KBM-7 (cell line): ENCODE results near the gene TCN1.
"Not testable (repeated sequence)": the region's sequence is repeated elsewhere in the genome, so short reads cannot be mapped to it uniquely, and the experiment has no call there.

Experiments used
- DNase-seq: peaks from one replicate; pipeline ENCODE4 v3.0.0-alpha.2; 2015
- in situ Hi-C: fragments of 300-500 bp; cut with MboI; formaldehyde crosslinking; loops from 2 replicates; pipeline ENCODE4 v1.14.3; 2020; ENCODE audit warnings: low sequenced_read_pairs, low pct_unique_long_range_greater_than_20kb, mixed read lengths

Gene TCN1

DNA sequence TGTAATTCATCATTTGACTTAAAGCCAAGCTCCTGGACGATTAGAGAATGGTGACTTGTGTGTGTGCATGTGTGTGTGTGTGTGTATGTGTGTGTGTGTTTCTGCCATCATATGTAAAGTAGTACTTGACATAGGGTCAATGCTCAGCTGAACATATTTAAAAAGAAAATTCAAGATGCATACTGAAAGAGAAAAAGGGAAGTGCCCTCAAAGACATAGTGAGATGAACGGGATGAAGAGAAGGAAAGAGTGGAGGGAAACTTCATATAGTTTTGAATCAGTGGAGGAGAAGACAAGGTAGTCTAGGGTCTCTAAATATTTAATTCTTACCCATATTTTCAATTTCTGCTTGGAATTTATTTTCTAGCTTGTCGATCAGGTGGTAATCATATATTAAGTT, 4.0 kb downstream of the TCN1 start:
- in situ Hi-C loops, result no loop called here
- DNase-seq, result no peak

- DNase-seq, result no peak
- in situ Hi-C loops, result no loop called here
Observed at GRCh38 chr11:59859673-59860072, 6.6 kb downstream of the TCN1 start.

- in situ Hi-C loops, result no loop called here
- no peak for DNase-seq
Observed at GRCh38 chr11:59857439-59858434, 8.6 kb downstream of the TCN1 start.

DNA sequence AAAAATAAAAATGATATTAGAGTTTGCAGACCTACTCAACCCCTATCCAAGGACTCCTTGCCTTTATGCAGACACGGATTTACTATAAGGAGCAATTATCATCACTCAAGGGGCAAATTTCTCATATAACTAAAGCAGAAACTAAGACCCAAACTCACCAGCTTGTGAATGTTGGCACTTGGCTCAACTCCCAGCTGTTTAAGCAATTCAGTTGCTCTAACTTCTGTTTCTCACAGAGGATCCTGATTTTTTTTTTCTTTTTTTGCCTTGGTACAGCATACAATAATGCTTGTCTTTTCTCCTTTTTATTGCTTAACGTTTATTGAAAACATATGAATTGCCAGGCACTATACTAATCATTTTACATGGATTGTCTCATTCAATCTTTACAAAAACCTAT, 11.4 kb downstream of the TCN1 start:
- in situ Hi-C loops, result no loop called here
- DNase-seq, result no peak

GRCh38 chr11:59851416-59851815, 14.9 kb downstream of the TCN1 start:
- DNase-seq, in situ Hi-C loops: not testable (repeated sequence)

DNA sequence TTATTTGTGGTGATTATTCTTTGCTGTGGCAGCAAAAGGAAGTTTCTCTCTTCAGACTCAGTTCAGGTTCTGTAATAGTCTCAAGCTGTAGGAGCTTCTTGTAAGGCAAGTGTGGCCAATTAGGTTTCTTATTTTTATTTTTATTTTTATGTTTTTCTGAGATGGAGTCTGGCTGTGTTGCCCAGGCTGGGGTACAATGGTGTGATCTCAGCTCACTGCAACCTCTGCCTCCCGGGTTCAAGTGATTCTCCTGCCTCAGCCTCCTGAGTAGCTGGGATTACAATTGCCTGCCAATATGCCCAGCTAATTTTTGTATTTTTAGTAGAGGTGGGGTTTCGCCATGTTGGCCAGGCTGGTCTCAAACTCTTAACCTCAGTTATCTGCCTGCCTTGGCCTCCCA, 16.7 kb downstream of the TCN1 start:
- in situ Hi-C loops, result not testable (repeated sequence)

GRCh38 chr11:59849129-59849528, 17.2 kb downstream of the TCN1 start:
- in situ Hi-C loops, result no loop called here
- no peak for DNase-seq

More for the DNA sequence above, 16.7 kb downstream of the TCN1 start:
- DNase-seq, result not testable (repeated sequence)

GRCh38 chr11:59848439-59848838, 17.8 kb downstream of the TCN1 start:
- in situ Hi-C loops, DNase-seq: not testable (repeated sequence)

GRCh38 chr11:59847626-59848025, 18.7 kb downstream of the TCN1 start:
- no peak for DNase-seq
- in situ Hi-C loops, result no loop called here

GRCh38 chr11:59846556-59846955, 19.7 kb downstream of the TCN1 start:
- no peak for DNase-seq
- in situ Hi-C loops, result no loop called here

DNA sequence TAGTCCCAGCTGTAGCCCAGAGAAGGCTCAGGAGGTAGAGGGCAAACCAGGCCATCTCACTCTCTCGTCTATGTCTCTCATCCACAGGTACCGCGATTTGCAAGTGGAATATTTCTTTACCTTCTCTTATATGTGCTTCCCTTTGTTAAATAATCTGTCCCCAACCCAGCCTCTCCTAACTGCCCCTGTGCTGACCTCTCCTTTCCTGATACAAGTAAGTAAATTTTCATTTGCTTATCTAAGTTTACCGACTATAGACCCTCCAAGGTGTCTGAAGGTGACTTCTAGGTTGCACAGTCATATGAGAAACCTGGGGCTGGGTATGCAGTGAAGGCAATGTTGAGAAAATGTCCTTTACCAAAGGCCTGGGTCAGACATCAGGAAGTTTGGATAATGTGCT, 20.9 kb downstream of the TCN1 start, which contains the start of gene CBLIF:
TSS of gene CBLIF (minus strand) at position 101 of the 400 bp plus-strand sequence. CDS start at position 55, 46 bp downstream.
- in situ Hi-C loops, result no loop called here
- DNase-seq, result no peak

- no peak for DNase-seq
- in situ Hi-C loops, result no loop called here
Observed at GRCh38 chr11:59842316-59842715, 24.0 kb downstream of the TCN1 start.

- in situ Hi-C loops, result no loop called here
- DNase-seq, result no peak
Observed at GRCh38 chr11:59841514-59841913, 24.8 kb downstream of the TCN1 start.

- in situ Hi-C loops, result no loop called here
- no peak for DNase-seq
Observed at GRCh38 chr11:59839615-59840014, 26.7 kb downstream of the TCN1 start.

DNA sequence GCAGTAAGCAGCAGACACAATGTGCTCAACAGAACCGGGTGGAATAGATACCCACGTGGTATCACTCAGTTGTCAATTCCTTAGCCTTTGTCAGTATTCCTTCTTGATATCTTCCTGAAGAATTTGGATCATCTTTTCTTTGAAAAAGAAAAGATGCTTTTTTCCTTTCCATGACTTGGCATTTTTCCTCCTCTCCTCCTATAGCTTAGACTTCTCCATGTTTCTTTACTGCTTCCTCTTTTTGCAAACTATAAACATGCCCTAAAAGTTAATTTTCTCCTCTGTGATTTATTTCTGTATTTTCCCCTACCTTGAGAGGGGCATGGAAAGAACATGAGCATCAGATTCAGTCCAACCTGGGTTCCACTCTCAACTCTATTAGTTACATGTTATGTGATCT, 32.7 kb downstream of the TCN1 start:
- in situ Hi-C loops, result no loop called here
- DNase-seq, result peak; percentile 47

DNA sequence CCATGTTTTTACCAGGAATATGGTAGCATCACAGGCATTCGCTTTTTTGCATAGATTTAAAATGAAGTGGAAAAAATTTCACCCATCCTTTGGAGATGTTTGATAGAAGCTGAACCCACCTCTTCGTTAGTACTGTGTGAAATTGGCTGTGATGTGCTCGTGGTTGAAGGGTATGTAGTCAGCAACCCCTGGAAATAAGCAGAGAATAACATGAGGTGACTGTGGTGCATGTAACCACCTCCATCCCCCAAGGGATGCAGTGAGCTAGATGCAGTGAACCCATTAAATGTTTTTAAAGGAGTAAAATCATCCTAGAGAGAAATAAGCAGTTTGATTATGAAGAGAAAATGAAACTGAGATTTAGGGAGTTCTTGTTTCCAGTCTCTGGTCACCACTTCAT, 36.9 kb downstream of the TCN1 start:
- DNase-seq, result no peak
- in situ Hi-C loops, result no loop called here

GRCh38 chr11:59822989-59823566, 43.2 kb downstream of the TCN1 start:
- in situ Hi-C loops, result no loop called here
- DNase-seq, result peak; percentile 78

DNA sequence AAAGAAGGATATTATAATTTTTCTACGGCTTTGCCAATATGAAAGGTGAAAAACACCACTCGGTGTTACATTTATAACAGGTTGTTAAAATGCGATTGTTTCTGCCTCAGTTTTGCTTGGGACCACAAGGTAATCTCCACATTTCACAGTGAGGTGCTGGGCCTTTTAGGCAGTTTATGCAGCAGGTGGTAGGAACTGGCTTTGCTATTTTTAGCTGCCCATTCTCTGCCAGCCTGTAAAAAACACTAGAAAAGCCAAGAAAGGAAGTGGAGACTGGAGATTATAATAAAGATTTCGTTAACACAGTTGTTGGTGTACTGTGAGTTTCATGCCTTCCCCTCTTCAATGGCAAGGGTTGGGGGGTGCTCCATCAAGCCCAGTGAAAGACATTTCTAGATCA, 47.7 kb downstream of the TCN1 start:
- peak; percentile 75 for DNase-seq
- in situ Hi-C loops, result no loop called here

- in situ Hi-C loops, DNase-seq: not testable (repeated sequence)
Observed at GRCh38 chr11:59816434-59816833, 49.9 kb downstream of the TCN1 start.

DNA sequence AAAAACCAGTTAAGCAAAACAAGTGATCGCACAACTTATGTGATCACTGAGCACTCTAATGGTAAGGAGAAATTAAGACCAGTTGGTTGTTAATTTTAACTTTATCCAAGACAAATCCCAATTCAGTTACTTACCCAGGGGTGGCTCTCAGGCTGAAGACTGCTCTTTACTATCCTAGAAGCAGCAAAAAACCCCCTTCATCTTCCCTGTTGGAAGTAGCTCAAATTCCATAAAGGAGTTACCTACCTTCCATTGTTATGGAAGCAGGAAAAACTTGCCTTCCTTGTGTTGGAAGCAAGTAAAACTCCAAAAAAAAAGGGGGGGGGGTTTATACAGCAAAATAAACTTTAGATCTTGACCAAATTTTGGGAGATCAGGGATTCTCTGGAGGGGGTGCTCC, 50.5 kb downstream of the TCN1 start:
- in situ Hi-C loops, result no loop called here
- DNase-seq, result no peak
